ENCODE data around the gene STAMBP. TPM values are rescaled to one million over a fixed set of nuclear protein-coding genes. Genes with fewer than 3 reads are reported as not detected.

Gene STAMBP
- polyA plus RNA-seq, 1 donor from 2014 or later = 69.1 TPM

GRCh38 chr2:73913414-73914054 is 84.8 kb downstream of the STAMBP start:
- Histone ChIP-seq H3K4me2 (ENCODE audit: low read length) (no peak overlapping the region), H3K4me3 (ENCODE audit: low read length) (no peak overlapping the region), H2AFZ (ENCODE audit: low read depth, low read length) (no peak overlapping the region), H4K20me1 (ENCODE audit: insufficient read depth) (no peaks in the 10 kb centered on the region), H3K9ac (ENCODE audit: low read length) (no peak overlapping the region), H3K27me3 (ENCODE audit: insufficient read depth, low read depth, low read length) (no peaks in the 10 kb centered on the region), H3K9me3 (ENCODE audit: low read length) (no peaks in the 10 kb centered on the region), H3K79me2 (replicated peaks; ENCODE audit: insufficient read depth, low read length) (no peaks in the 10 kb centered on the region), H3K36me3 (ENCODE audit: insufficient read depth, low read length) (no peaks in the 10 kb centered on the region), H3F3A (ENCODE audit: insufficient read depth, low read length, poor library complexity, severe bottlenecking) (no peaks in the 10 kb centered on the region), H3K9me2 (ENCODE audit: insufficient read depth, low read length) (no peaks in the 10 kb centered on the region), H3K27ac (ENCODE audit: low read length) (no peak overlapping the region)
- TF ChIP-seq POLR2AphosphoS5 (IDR thresholded peaks at IDR 0.05) (no peak), RAD21 (conservative IDR thresholded peaks at IDR 0.05) (no peak), CTCF (IDR thresholded peaks at IDR 0.05; ENCODE audit: poor library complexity, severe bottlenecking) (no peak)

GRCh38 chr2:73914667-73915066 is 85.9 kb downstream of the STAMBP start:
- Histone ChIP-seq H3K9ac (ENCODE audit: low read length) (no peak overlapping the region), H4K20me1 (ENCODE audit: insufficient read depth) (no peaks in the 10 kb centered on the region), H3K27ac (ENCODE audit: low read length) (no peak overlapping the region), H3K4me3 (ENCODE audit: low read length) (no peak overlapping the region), H3K27me3 (ENCODE audit: insufficient read depth, low read depth, low read length) (no peaks in the 10 kb centered on the region), H3F3A (ENCODE audit: insufficient read depth, low read length, poor library complexity, severe bottlenecking) (no peaks in the 10 kb centered on the region), H3K9me2 (ENCODE audit: insufficient read depth, low read length) (no peaks in the 10 kb centered on the region), H3K36me3 (ENCODE audit: insufficient read depth, low read length) (no peaks in the 10 kb centered on the region), H3K79me2 (replicated peaks; ENCODE audit: insufficient read depth, low read length) (no peaks in the 10 kb centered on the region), H2AFZ (ENCODE audit: low read depth, low read length) (no peak overlapping the region), H3K9me3 (ENCODE audit: low read length) (no peaks in the 10 kb centered on the region), H3K4me2 (ENCODE audit: low read length) (no peak overlapping the region)
- TF ChIP-seq SMC3 (conservative IDR thresholded peaks at IDR 0.05; ENCODE audit: poor library complexity) (no peak), TAF1 (IDR thresholded peaks at IDR 0.05; ENCODE audit: low read depth) (no peak), MXI1 (conservative IDR thresholded peaks at IDR 0.05; ENCODE audit: poor library complexity, severe bottlenecking) (no peak), CTCF (IDR thresholded peaks at IDR 0.05; ENCODE audit: poor library complexity, severe bottlenecking) (no peak), POLR2AphosphoS5 (IDR thresholded peaks at IDR 0.05) (no peak), REST (IDR thresholded peaks at IDR 0.05; ENCODE audit: borderline replicate concordance) (no peak), EZH2 (IDR thresholded peaks at IDR 0.05; ENCODE audit: borderline replicate concordance, insufficient read depth, low read length, poor library complexity, severe bottlenecking) (no peak), RAD21 (conservative IDR thresholded peaks at IDR 0.05) (no peak), EP300 (conservative IDR thresholded peaks at IDR 0.05; ENCODE audit: poor library complexity, severe bottlenecking) (no peak)
